Eye (tissue), 1 donor: Measurements from ENCODE around the gene HAX1.
"Not testable (repeated sequence)": the region's sequence is repeated elsewhere in the genome, so short reads cannot be mapped to it uniquely, and the experiment has no call there.

ENCODE experiments used
- DNase-seq: peaks from one replicate; pipeline ENCODE4 v3.0.0-alpha.2; 2015

Gene HAX1

GRCh38 chr1:154288661-154289060 is 16.2 kb downstream of the HAX1 start:
- no peak for DNase-seq

- no peak for DNase-seq
Observed at GRCh38 chr1:154290921-154291320, 18.5 kb downstream of the HAX1 start.

DNA sequence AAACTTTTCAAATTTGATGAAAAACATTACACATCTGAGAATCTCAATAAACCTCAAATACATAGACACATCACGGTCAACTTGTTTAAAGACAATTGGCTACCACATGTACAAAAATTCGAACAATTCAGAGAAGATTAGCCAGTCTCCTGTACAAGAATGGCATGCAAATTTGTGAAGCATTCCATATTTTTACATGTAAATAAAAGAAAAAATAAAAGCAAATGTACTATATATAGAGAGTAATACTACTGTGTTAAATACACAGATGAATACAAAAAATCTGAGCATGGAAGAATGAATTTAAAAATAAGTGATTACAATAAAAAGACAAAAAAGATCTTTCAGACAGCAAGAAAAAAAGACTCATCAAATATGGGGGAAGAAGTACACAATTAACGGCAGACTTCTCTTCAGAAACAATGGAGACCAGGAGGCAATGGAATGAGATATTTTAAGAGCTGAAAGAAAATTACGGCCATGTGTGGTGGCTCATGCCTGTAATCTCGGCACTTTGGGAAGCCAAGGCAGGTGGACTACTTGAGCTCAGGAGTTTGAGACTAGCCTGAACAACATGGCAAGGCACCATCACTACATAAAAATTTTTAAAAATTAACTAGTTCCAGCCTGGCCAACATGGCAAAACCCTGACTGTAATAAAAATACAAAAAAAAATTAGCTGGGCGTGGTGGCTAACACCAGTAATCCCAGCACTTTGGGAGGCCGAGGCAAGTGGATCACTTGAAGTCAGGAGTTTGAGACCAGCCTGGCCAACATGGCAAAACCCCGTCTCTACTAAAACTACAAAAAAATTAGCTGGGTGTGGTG is 23.2 kb downstream of the HAX1 start:
- peak; percentile 3 for DNase-seq

DNA sequence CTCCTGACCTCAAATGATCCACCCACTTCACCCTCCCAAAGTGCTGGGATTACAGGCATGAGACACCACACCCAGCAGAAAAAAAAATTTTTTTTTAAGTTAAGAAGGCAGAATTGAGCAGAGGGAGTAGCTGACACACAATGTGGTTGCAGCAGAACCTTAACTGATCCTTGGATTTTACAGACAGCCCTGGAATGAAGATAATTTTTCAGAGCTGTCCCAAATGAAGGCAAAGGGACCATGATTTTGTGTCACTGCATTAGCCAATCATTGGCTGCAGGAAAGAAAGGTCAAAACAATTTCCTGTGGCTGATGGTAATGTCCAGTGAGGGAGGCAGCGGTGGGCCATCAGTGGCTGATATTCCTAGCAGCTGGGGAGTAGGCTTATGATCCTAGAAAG is 29.2 kb downstream of the HAX1 start:
- DNase-seq, result no peak

DNA sequence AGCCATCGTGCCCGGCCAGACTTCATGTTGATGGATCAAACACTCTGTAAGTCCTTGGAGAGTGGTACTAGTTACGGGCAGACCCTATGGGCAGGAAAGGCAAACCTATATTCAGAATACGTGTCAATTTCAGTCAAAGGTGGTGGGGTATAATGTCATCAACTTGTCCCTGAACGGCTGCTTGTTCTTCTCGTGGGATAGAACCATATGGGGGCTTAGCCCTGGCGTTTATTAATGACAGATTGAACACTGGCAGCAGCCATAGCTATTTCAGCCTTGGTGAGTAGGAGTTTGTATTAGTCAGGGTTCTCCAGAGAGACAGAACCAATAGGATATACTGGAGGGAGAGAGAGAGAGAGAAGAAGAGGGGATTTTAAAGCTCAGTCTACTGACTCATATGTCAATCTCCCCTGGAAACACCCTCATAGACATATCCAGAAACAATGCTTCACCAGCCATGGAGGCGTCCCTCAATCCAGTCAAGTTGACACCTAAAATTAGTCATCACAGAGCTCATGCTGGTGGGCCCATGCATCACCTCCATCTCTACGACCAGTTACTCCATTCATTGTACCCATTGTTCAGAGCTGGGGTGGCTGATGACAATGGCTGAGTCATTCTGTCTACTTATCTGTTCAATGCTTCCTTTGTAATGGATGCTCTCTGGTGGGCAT is 32.4 kb downstream of the HAX1 start:
- DNase-seq, result no peak

- DNase-seq, result no peak
Observed at GRCh38 chr1:154306151-154306550, 33.7 kb downstream of the HAX1 start.

DNA sequence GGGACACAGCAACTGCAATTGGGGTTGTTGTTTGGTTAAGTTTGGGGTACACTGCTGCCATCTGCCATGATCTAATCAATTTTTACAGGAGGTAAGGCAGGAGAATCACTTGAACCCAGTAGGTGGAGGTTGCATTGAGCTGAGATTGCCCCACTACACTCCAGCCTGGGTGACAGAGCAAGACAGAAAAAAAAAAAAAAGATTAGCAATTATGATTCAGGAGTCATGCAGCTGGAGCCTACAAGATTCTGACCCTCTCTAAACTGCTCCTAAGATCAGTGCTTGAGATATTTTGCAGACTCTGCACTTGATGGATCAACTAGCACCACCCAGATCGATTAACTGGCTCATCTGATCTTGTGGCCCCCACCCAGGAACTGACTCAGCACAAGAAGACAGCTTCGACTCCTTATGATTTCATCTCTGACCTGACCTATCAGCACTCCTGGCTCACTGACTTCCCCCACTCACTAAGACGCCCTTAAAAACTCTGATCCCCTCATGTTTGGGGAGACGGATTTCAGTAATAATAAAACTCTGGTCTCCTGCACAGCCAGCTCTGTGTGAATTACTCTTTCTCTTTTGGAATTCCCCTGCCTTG is 35.3 kb downstream of the HAX1 start:
- DNase-seq, result not testable (repeated sequence)

- DNase-seq, result not testable (repeated sequence)
Observed at GRCh38 chr1:154309136-154309535, 36.7 kb downstream of the HAX1 start.

DNA sequence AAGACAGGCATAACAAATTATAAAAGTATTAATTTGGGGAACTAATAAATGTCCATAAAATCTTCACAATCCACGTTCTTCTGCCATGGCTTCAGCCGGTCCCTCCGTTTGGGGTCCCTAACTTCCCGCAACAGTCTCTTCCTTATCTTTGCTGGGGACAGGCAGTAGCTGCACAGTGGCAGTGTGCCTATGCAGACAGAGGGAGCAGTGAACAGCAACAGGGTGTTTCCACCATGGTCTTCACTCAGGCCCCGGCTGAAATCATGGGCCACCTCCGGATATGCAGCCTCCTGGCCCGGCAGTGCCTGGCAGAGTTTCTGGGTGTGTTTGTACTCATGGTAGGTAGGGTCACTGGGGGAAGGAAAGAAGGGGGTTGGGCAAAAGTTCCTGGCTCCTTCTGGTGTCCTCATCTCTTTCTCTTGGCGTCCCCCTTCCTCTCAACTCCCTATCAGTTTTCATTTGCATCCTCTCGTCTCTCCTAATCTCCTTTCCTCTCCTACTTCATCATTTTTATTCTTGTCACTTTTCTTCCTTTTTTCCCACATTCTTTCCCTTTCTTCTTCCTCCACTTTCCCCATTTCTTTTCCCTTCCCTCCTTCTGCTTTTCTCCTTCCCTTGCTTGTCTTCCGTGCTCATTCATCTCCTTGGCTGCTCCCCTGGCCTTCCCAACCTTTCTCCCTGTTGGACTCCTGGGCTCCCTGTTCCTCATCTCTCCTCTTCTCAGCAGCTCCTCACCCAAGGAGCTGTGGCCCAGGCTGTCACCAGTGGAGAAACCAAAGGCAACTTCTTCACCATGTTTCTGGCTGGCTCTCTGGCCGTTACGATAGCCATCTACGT is 40.0 kb downstream of the HAX1 start:
- DNase-seq, result not testable (repeated sequence)

GRCh38 chr1:154313066-154313356 is 40.6 kb downstream of the HAX1 start:
- no peak for DNase-seq

GRCh38 chr1:154314226-154314625 is 41.8 kb downstream of the HAX1 start:
- not testable (repeated sequence) for DNase-seq

GRCh38 chr1:154316704-154317103 is 44.3 kb downstream of the HAX1 start:
- DNase-seq, result no peak

- DNase-seq, result no peak
Observed at GRCh38 chr1:154318386-154318785, 46.0 kb downstream of the HAX1 start.

GRCh38 chr1:154320882-154321608 is 48.6 kb downstream of the HAX1 start, which contains the start of gene AQP10:
AQP10 (plus strand) TSS chr1:154321093; CDS start chr1:154321156, 63 bp downstream.
- no peak for DNase-seq

DNA sequence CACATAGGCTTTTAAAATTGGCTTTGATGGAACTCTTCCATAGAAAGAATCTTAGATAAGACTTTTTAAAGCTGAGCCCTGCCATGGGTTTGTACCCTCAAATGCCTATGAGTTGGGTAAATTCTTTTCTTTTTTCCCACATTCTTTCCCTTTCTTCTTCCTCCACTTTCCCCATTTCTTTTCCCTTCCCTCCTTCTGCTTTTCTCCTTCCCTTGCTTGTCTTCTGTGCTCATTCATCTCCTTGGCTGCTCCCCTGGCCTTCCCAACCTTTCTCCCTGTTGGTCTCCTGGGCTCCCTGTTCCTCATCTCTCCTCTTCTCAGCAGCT is 49.1 kb downstream of the HAX1 start:
- not testable (repeated sequence) for DNase-seq

DNA sequence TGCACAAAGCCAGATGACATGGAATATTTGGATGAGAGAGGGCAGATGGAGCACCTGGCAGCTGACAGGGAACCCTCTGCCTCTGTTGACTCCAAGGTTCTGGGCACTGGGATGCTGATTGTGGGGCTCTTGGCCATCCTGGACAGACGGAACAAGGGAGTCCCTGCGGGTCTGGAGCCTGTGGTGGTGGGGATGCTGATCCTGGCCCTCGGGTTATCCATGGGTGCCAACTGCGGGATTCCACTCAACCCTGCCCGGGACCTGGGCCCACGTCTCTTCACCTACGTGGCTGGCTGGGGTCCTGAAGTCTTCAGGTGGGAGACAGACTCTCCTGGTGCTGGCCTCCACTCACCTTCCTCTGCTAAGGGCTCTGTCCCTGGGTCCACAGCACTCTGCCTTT is 51.1 kb downstream of the HAX1 start:
- no peak for DNase-seq

- DNase-seq, result no peak
Observed at GRCh38 chr1:154324241-154324640, 51.8 kb downstream of the HAX1 start.

GRCh38 chr1:154324669-154325582 is 52.5 kb downstream of the HAX1 start, which contains the start of gene ATP8B2:
ATP8B2 (plus strand) TSS chr1:154325525; CDS start chr1:154328142, 2,617 bp downstream.
- DNase-seq, result peak; percentile 97
